Dedifferentiated amniotic fluid mesenchymal stem cell (primary cell): ENCODE results near the gene TBC1D2B.

Source experiments
- DNase-seq: peaks from one replicate; pipeline ENCODE4 v3.0.0-alpha.2; 2016; ENCODE audit errors: extremely low spot score

Gene TBC1D2B

GRCh38 chr15:78034495-78035191 is 42.9 kb downstream of the TBC1D2B start:
- no peak for DNase-seq

GRCh38 chr15:78033864-78034263 is 43.6 kb downstream of the TBC1D2B start:
- no peak for DNase-seq

DNA sequence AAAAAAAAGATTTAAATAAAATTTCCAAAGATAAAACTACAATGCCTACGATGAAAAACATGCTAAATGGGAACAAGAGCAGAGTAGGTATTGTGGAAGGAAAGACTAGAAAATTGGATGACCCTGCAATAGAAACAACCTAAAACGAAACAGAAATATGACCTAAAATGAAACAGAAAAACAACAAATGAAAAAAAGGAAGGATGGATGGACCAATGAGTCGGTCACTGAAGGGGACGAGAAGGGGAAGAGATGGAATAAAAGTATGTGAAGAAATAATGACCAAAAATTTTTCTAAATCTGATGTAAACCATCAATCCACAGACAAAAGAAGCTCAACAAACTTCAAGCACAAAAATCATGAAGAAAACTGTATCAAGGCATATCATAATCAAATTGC is 44.8 kb downstream of the TBC1D2B start:
- no peak for DNase-seq

DNA sequence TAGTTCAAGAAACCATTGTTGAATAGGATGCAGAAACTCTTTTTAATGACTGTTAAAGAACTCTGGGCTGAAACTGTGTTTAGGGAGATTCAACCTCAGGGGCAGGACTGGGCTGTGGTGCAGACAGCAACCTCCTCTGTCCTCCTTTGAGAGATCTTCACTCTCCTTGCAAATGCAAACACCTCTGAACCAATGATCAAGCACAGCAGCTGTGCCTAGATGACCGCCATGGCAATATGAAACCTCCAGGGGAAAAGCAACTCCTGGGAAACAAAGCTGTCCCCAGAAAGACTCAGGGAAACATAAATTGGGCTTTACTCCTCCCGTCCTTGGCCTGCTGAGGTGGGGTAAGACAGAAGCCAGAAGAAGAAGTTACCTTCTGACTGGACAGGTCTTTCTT is 52.6 kb downstream of the TBC1D2B start:
- no peak for DNase-seq

- DNase-seq, result no peak
Measured at GRCh38 chr15:78024519-78024870, 53.0 kb downstream of the TBC1D2B start.

GRCh38 chr15:78023865-78024518 is 53.5 kb downstream of the TBC1D2B start:
- DNase-seq, result no peak

GRCh38 chr15:78023081-78023665 is 54.3 kb downstream of the TBC1D2B start:
- DNase-seq, result no peak

DNA sequence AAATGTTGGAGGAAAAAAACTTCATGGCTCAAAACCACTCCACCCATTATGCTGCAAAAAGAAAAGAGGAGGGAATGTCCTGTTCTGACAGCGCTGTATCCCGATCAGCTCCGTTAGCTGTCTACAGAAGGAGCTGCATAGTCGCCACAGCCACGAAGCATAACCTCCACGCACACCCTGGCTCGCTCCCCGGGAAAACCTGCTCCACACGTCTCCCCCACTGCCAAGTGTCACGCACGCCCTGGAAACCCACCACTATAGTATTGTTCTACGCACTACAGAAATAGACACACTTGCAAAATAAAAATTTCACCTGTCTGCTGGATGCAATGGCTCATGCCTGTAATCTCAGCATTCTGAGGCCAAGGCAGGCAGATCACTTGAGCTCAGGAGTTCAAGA is 55.8 kb downstream of the TBC1D2B start:
- no peak for DNase-seq

GRCh38 chr15:78020007-78020406 is 57.5 kb downstream of the TBC1D2B start:
- DNase-seq, result no peak

DNA sequence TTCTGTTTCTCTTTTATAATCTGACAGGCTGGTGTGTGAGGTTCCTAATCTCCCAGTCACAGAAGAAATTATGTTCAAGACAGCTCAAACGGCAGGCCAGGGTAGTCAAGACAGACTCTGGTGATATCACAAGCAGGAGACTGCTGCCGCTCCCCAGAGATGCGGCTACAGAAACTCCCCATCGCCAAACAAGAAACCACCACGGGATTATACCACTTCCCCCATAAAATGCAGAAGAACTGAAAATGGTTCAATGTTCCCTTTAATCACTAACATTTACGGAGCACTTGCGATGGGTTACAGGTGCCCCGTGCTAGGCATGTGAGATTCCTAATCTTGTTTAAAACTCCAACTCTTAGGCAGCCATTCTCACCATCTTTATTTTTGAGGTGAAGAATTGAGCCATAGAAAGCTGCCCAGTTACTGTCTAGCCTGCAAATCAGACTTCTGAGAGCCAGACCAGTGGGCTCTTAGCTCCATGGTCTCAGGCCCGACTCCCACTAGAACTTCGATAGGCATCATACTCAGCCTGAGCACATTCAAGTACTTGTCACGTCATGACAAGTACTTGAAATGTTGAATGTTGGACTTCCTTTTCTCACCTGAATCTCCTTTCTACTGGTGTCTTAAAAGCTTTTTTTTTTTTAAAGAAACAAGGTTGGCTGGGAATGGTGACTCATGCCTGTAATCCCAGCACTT is 58.4 kb downstream of the TBC1D2B start:
- no peak for DNase-seq

GRCh38 chr15:78018445-78018844 is 59.1 kb downstream of the TBC1D2B start:
- DNase-seq, result no peak

DNA sequence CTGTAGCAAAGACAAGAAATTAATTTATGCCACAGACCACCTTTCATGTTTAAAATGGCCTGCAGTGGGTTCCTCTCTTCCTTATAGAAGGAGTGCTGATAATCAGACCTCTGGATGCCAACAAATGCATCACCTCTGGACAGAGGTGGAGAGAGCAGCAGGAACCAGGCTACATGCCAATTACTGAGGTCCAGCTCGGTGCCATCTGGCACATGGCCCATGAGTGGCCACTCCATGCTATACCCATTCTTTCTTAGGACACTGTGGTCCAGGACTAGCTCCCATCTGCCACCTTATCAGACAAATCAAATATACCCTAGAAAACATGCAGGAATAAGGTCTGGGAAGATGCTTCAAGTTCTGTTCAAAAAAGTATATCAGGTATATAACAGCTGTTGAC is 60.7 kb downstream of the TBC1D2B start:
- DNase-seq, result no peak

GRCh38 chr15:78012643-78013077 is 64.9 kb downstream of the TBC1D2B start:
- DNase-seq, result no peak

- DNase-seq, result no peak
Measured at GRCh38 chr15:78010067-78010466, 67.4 kb downstream of the TBC1D2B start.

DNA sequence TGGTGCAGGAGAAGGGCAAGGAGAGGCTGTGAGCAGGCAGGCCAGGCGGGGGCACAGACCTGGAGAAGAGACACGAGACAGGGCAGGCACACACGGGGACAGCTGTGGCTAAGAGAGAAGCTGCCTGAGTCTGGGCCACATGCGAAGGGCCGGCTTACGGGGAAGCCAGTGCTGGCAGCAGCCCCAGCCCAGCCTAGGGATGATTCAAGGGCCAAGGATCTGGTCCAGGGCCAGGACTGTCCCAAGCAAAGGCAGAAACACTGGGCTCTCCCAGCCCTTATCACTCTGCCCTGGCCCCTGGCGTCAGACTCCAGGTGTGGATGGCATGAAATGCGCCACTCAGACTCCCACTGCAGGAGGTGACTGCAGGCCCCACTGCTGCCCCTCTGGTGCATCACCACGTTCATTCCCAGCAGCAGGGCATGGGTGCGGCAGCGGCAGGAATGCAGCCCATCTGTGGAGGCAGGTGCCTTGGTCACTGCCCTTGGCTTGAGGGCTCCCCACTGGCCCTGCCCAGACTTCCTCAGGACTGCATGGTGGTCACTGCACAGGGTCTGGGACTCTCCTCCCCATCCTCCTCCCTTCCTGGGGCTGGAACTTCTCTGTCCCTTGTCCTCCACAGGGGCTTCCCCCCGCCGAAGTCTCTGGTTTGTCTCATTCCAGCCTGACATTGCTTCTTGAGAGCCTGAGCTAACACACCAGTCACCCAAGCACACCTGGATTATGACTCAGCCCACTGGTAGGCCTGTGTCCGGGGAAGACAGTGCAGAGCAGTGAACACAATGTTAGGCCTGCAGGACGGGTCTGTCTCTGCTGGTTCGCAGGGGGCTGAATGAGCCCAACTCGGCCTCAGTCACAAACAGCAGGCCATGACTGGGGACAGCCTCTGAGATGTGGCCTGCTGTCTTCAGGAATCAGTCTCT is 69.3 kb downstream of the TBC1D2B start:
- peak; percentile 50 for DNase-seq

GRCh38 chr15:78007211-78007931 is 70.1 kb downstream of the TBC1D2B start:
- DNase-seq, result no peak

DNA sequence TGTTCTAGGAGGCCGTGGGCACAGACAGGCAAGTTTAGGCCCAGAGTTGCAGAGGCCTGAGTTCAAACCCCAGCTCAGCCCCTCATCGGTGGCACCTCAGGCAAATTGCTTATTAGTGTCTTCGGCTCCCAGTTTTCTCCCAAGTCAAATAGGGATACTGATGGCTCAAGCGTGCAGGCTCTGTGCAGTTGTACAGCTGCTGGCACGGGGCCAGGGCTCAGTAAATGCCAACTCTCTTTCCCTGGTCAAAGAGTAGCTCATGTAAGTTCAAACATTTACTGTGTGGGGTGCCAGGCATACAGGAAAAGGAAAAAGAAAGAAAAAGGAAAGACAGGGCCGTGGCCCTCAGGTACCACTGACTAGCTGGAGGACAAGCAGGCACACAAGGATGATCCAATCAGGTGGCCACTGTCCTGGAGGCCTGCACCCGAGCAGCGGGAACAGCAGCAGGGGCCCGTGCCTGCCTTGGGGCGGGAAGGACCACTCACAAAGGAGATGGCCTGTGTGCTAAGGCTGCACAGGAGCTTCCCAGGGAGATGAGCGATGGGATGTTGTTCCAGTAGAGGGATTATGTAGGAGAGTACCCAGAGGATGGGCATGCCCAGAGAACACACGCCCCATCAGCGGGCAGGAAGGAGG is 70.8 kb downstream of the TBC1D2B start:
- DNase-seq, result no peak

GRCh38 chr15:78004919-78005634 is 72.4 kb downstream of the TBC1D2B start:
- DNase-seq, result peak; percentile 62

GRCh38 chr15:78004222-78004727 is 73.2 kb downstream of the TBC1D2B start:
- no peak for DNase-seq
